HPDE6-E6E7 (cell line): Measurements from ENCODE around the gene GGT5.
"Not testable (repeated sequence)": the region's sequence is repeated elsewhere in the genome, so short reads cannot be mapped to it uniquely, and the experiment has no call there.

Experiments
- DNase-seq: peaks from one replicate; pipeline ENCODE4 v3.0.0; 2011; ENCODE audit warnings: missing footprints; ENCODE audit errors: extremely low spot score

The GGT5 gene

GRCh38 chr22:24233235-24233634, 11.6 kb downstream of the GGT5 start:
- DNase-seq = no peak

- DNase-seq = no peak
Observed at GRCh38 chr22:24232725-24233124, 12.2 kb downstream of the GGT5 start.

GRCh38 chr22:24232124-24232523, 12.8 kb downstream of the GGT5 start:
- DNase-seq = no peak

- no peak for DNase-seq
Observed at GRCh38 chr22:24231706-24232105, 13.2 kb downstream of the GGT5 start.

GRCh38 chr22:24230911-24231656, 13.8 kb downstream of the GGT5 start:
- DNase-seq = no peak

GRCh38 chr22:24225951-24226350, 18.9 kb downstream of the GGT5 start:
- DNase-seq = no peak

- no peak for DNase-seq
Observed at GRCh38 chr22:24225044-24225601, 19.8 kb downstream of the GGT5 start.

- no peak for DNase-seq
Observed at GRCh38 chr22:24224468-24224867, 20.4 kb downstream of the GGT5 start.

GRCh38 chr22:24219750-24220149, 25.1 kb downstream of the GGT5 start:
- DNase-seq = no peak

- no peak for DNase-seq
Observed at GRCh38 chr22:24217384-24217783, 27.5 kb downstream of the GGT5 start.

GRCh38 chr22:24216541-24217209, 28.2 kb downstream of the GGT5 start:
- DNase-seq = no peak

GRCh38 chr22:24214467-24215285, 30.2 kb downstream of the GGT5 start:
- DNase-seq = no peak

- not testable (repeated sequence) for DNase-seq
Observed at GRCh38 chr22:24213111-24213510, 31.8 kb downstream of the GGT5 start.

GRCh38 chr22:24211716-24212115, 33.2 kb downstream of the GGT5 start:
- DNase-seq = not testable (repeated sequence)

- DNase-seq = not testable (repeated sequence)
Observed at GRCh38 chr22:24210409-24210808, 34.5 kb downstream of the GGT5 start.

- no peak for DNase-seq
Observed at GRCh38 chr22:24209687-24210086, 35.2 kb downstream of the GGT5 start.

GRCh38 chr22:24209016-24209415, 35.9 kb downstream of the GGT5 start:
- no peak for DNase-seq

GRCh38 chr22:24208012-24208749, 36.7 kb downstream of the GGT5 start:
- peak; percentile 85 for DNase-seq

GRCh38 chr22:24207264-24208011, 37.4 kb downstream of the GGT5 start:
- no peak for DNase-seq

- not testable (repeated sequence) for DNase-seq
Observed at GRCh38 chr22:24206460-24207263, 38.2 kb downstream of the GGT5 start.
